GM12873 (cell line): ENCODE measurements around the gene NPR1.

Source experiments
- CTCF ChIP-seq: IDR thresholded peaks from 2 replicates; pipeline ENCODE4 v1.5.1; 2012; ENCODE audit warnings: low read depth, mild to moderate bottlenecking, moderate library complexity, low read length, control low read depth; ENCODE audit not compliant: insufficient read depth; ENCODE audit errors: missing control alignments

NPR1 gene

GRCh38 chr1:153687346-153688125 lies 9.0 kb downstream of the NPR1 start:
- no peak for TF ChIP-seq CTCF

- no peak for TF ChIP-seq CTCF
These were observed 9.8 kb downstream of the NPR1 start for GRCh38 chr1:153688276-153688675.

- no peak for TF ChIP-seq CTCF
These were observed 10.3 kb downstream of the NPR1 start for GRCh38 chr1:153688736-153689328.

- TF ChIP-seq CTCF: no peak
These were observed 15.0 kb downstream of the NPR1 start for GRCh38 chr1:153693466-153693865.

- no peak for TF ChIP-seq CTCF
These were observed 18.3 kb downstream of the NPR1 start for GRCh38 chr1:153696741-153697140.

- no peak for TF ChIP-seq CTCF
These were observed 18.9 kb downstream of the NPR1 start for GRCh38 chr1:153697191-153698019.
